K562 (cell line): ENCODE measurements around the gene LGI4. TPM values are rescaled to one million over a fixed set of nuclear protein-coding genes. Genes with fewer than 3 reads are reported as not detected.

Experiments used
- ADNP ChIP-seq: fragments of 200-800 bp; sonication (Bioruptor generic); IDR thresholded peaks from 2 replicates; pipeline ENCODE4 v1.6.1; 2016; ENCODE audit warnings: missing genetic modification characterization, missing compliant biosample characterization
- BRCA1 ChIP-seq, 2 experiments: fragments of 450-650 bp in 1 of 2; sonication (generic) in 1 of 2; formaldehyde crosslinking in 1 of 2; IDR thresholded peaks; 2 replicates each; pipeline versions ENCODE4 v1.5.0 to v1.6.1; 2017 to 2020; ENCODE audit warnings: mild to moderate bottlenecking in 1 of 2, missing genetic modification reagents in 1 of 2
- FOXA3 ChIP-seq, 2 experiments: fragments of 450-650 bp in 1 of 2; sonication (generic) in 1 of 2; formaldehyde crosslinking; IDR thresholded peaks in 1 of 2; conservative IDR thresholded peaks in 1 of 2; 2 replicates each; pipeline versions ENCODE4 v1.4.0 to v1.8.0; 2020 to 2022; ENCODE audit warnings: mild to moderate bottlenecking in 2 of 2, missing genetic modification reagents in 1 of 2
- HDAC2 ChIP-seq: fragments of 450-650 bp; IDR thresholded peaks from 2 replicates; pipeline ENCODE4 v1.6.1; 2016; ENCODE audit warnings: mild to moderate bottlenecking
- HDAC3 ChIP-seq: fragments of 450-650 bp; IDR thresholded peaks from 2 replicates; pipeline ENCODE4 v1.6.1; 2018; ENCODE audit warnings: borderline replicate concordance, mild to moderate bottlenecking, moderate library complexity; ENCODE audit not compliant: partially characterized antibody
- KDM1A ChIP-seq, 2 experiments: fragments of 450-650 bp; IDR thresholded peaks; 2 replicates each; pipeline ENCODE4 v1.6.1; 2016; ENCODE audit warnings: mild to moderate bottlenecking in 2 of 2
- MAFG ChIP-seq: fragments of 450-650 bp; conservative IDR thresholded peaks from 2 replicates; pipeline ENCODE4 v1.6.1; 2016; ENCODE audit warnings: missing genetic modification characterization, missing compliant biosample characterization
- RBM25 ChIP-seq: fragments of 200-400 bp; formaldehyde crosslinking; IDR thresholded peaks from 2 replicates; pipeline ENCODE4 v1.6.1; 2018; ENCODE audit warnings: low read length, low read depth, moderate library complexity; ENCODE audit not compliant: severe bottlenecking
- SREBF1 ChIP-seq: fragments of 150-350 bp; IDR thresholded peaks from 2 replicates; pipeline ENCODE4 v1.6.1; 2014; ENCODE audit warnings: antibody characterized with exemption, low read depth, low read length, borderline replicate concordance
- TBP ChIP-seq: optimal IDR thresholded peaks from 2 replicates; pipeline ENCODE3; 2011; ENCODE audit warnings: low read depth, low read length, improper control_type of control experiment
- ZFP36 ChIP-seq: fragments of 150-350 bp; IDR thresholded peaks from 2 replicates; pipeline ENCODE4 v1.6.1; 2018; ENCODE audit warnings: low read length, low read depth; ENCODE audit not compliant: partially characterized antibody
- ZMIZ1 ChIP-seq, 2 experiments: fragments of 150-350 bp in 1 of 2; IDR thresholded peaks; 2 replicates each; pipeline ENCODE4 v1.6.1; 2012 to 2016; ENCODE audit warnings: low read depth in 2 of 2, low read length in 2 of 2, mild to moderate bottlenecking in 1 of 2, moderate library complexity in 1 of 2
- ZNF316 ChIP-seq: fragments of 450-650 bp; IDR thresholded peaks from 2 replicates; pipeline ENCODE4 v1.6.1; 2016
- ZNF589 ChIP-seq: fragments of 200-800 bp; sonication (Bioruptor generic); IDR thresholded peaks from 2 replicates; pipeline ENCODE4 v1.6.1; 2016; ENCODE audit warnings: low read depth, missing genetic modification characterization, missing compliant biosample characterization
- ZNF592 ChIP-seq: fragments of 450-650 bp; IDR thresholded peaks from 2 replicates; pipeline ENCODE4 v1.6.1; 2017; ENCODE audit warnings: antibody characterized with exemption, mild to moderate bottlenecking
- polyA plus RNA-seq, 8 experiments: library from polyadenylated mRNA; depleted of rRNA in 4 of 8; stranded (reverse) in 5 of 8; unstranded in 3 of 8; fragments of >200 nt; fragmentation: Nextera tagmentation in 2 of 8; fragmentation: Illumina TruSeq in 1 of 8; extraction: Ambion mirVana in 2 of 8; extraction: Trizol in 1 of 8; gene quantifications; 2 replicates each; pipeline versions ENCODE4 v1.2.1 to v1.2.3, GENCODE V29; 2011 to 2014; ENCODE audit warnings: inconsistent platforms in 1 of 8, missing spikeins in 1 of 8
- total RNA-seq, 7 experiments: library from RNA; depleted of rRNA in 6 of 7; stranded (reverse); fragments of >200 nt in 6 of 7; fragmentation: Illumina TruSeq in 2 of 7; extraction: Trizol in 2 of 7; gene quantifications; 2 replicates each; pipeline versions ENCODE4 v1.2.1 to v1.2.3, GENCODE V29; 2011 to 2021; ENCODE audit warnings: low replicate concordance in 1 of 7

The LGI4 gene
- total and polyA plus RNA-seq, 9 of the 15 experiments (the other 6 are each of a cell fraction or from before 2014, with no cell fraction given): 0.14 to 0.30 (median 0.24) TPM; not detected in 4

- TF ChIP-seq ZMIZ1 (IDR thresholded peaks at IDR 0.05; ENCODE audit: low read depth in 2 of 2, low read length in 2 of 2) (no peak), SREBF1 (no peak), TBP (no peak), HDAC3 (no peak), ZFP36 (peak; percentile 34), ADNP (tag) (no peak), FOXA3 (CRISPR knock-in tag; conservative IDR thresholded peaks at IDR 0.05 in 1 of 2, IDR thresholded peaks at IDR 0.05 in 1 of 2) (no peak), BRCA1 (IDR thresholded peaks at IDR 0.05) (no peak), BRCA1 (CRISPR knock-in tag; IDR thresholded peaks at IDR 0.05) (no peak), ZNF589 (CRISPR knock-in tag) (no peak), HDAC2 (no peak), ZNF592 (no peak), MAFG (tag) (peak; percentile 44; the same call in 1 of the 2 replicates), KDM1A (IDR thresholded peaks at IDR 0.05) (peak in 1 of 2 experiments; percentile 45; a peak in 1 of 4 replicates), ZNF316 (peak; percentile 79), RBM25 (peak; percentile 80)
Measured at GRCh38 chr19:35162471-35163326, 27.8 kb upstream of the LGI4 start (continued).
